OCI-M2 (cell line): ENCODE results near the gene HINT2.
A peak's percentile ranks its signal among the peaks of the same experiment; 100 is the strongest.

Experiments
- DNase-seq: peaks from one replicate; lab custom pipeline; 2025; ENCODE audit not compliant: unreplicated experiment; lab: John Stamatoyannopoulos, UW

Gene HINT2

GRCh38 chr9:35814841-35815543, at the start of gene HINT2:
HINT2 (minus strand) TSS chr9:35815042; CDS start chr9:35814979, 63 bp downstream.
- peak; percentile 75 for DNase-seq

GRCh38 chr9:35863583-35863982, 48.7 kb upstream of the HINT2 start:
- DNase-seq, result no peak

- no peak for DNase-seq
Observed at GRCh38 chr9:35862328-35862727, 47.5 kb upstream of the HINT2 start.

GRCh38 chr9:35861161-35861897, 46.5 kb upstream of the HINT2 start:
- DNase-seq, result no peak

DNA sequence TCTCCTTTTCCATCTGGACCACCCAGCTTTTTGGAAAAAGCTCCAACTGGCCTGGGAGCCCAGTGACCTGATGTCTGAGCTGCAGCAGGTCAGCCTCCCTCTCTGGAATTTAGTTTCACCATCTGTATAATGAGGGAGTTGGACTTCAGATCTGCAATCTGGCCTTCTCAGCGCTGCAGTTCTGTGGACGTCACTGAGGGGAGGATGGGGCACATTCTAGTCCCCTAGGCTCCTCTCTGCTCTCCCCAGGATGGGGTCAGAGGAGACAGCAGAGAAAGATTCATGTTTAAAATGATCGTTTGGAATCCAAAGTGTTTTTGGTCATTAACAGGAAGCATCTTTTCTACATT, 45.1 kb upstream of the HINT2 start:
- DNase-seq, result no peak

- no peak for DNase-seq
Observed at GRCh38 chr9:35859310-35859989, 44.6 kb upstream of the HINT2 start.

DNA sequence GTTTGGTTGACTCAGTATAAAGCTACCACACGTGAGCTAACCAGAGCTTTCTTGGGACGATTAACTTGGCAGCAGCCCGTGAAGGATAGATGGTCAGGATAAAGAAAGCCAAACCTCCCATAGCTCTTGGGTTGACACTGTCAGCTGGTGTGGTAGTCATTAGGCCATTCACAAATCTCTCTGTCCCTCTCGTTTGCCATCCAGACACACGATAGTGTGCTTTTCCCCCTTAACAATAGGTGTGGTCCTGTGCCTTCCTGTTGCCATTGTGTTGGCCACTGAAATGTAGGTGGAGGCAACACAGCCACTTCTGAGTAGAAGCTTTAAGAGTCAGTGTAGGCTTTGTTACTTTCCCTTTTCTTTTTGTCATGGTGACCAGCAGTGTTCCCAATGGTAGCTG, 43.6 kb upstream of the HINT2 start:
- DNase-seq, result no peak

DNA sequence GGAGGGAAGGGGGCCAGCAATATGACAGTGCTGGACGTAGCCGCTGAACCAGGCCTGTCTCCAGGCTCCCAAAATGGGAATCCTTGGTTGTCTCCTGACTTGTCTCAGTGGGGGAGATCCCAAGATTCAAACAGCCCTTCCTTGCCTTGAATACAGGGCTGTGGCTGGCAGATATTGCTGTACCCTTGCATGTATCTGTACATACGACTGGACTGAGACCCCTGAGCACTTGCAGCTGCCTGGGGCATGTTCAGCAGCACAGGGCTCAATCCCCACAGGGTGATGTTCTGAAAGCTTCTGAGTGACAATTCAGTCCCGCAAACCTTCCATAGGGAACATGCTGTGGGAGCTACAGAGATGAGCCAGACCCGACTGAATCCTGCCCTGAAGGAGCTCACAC, 42.0 kb upstream of the HINT2 start:
- no peak for DNase-seq

DNA sequence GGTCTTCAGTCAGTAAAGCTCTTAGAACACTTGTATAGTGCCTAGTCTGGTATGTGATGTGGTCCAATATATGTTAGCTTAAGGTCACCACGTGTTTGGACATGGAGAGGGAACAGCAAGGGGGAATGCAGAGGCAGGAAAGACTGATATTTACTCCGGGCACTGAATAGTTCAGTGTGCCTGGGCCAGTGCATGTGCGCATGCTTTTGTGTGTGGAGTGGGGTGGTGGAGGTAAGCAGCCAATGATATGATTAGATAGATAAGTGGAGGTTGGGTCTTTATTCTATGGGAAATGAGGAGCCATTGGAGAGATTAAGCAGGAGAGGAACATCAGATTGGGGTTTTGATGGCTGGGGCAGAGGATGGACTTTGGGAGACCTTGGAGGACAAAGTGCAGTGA, 41.4 kb upstream of the HINT2 start:
- no peak for DNase-seq

- no peak for DNase-seq
Observed at GRCh38 chr9:35854091-35854762, 39.4 kb upstream of the HINT2 start.

DNA sequence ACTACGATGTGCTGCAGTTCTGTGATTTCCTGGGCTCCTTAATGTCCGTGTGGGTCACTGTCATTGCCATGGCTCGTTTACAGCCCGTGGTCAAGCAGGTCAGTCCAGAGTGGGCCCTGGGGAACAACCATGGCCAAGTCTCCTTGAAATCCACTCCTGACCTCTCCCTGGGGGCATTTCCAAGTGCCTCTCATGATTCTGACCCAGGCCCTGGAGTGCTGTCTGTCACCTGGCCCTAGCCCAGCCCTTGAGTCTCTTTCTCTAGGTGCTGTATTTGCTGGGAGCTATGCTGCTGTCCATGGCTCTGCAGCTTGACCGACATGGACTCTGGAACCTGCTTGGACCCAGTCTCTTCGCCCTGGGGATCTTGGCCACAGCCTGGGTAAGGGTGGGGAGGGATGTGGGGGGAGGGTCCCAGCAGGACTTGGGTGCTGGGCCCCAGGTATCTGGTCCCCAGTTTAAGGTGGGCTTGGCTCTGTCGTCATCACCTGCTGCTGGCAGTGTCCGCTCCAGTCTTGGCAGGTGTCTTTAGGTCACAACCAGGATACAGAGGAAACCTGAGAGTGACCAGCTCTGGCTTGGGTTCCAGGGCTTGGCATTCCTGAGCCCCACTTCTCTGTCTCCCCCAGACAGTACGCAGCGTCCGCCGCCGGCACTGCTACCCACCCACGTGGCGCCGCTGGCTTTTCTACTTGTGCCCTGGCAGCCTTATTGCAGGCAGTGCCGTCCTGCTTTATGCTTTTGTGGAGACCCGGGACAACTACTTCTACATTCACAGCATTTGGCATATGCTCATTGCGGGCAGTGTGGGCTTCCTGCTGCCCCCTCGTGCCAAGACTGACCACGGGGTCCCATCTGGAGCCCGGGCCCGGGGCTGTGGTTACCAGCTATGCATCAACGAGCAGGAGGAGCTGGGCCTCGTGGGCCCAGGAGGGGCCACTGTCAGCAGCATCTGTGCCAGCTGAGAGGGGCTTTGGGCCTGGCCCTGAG, 38.3 kb upstream of the HINT2 start:
- DNase-seq, result no peak

DNA sequence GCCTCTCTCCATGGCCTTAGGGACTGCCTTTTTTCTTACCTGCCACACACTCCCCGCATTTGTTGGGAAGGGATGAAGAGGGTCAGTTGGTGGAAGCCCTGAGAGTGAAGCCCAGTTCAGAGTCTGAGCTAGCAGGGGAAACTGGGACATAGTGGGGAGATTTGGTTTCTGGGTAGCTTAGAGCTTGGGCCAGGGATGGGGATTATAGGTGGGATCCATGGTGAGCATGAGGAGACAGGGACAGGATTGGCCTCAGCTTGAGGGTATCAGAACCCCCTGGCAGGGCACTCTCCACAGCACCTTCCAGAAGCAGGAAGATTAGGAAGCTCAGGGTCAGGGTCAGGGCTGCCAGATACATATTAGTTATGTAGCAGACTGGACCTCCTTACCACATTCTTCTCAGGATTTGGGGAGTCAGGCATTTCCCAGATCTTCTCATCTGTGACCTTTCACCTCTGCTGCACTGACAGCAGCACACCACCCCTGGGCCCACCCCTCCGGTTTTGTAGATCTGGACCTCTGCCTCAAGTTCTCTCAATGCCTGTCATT, 37.5 kb upstream of the HINT2 start:
- DNase-seq, result no peak

- DNase-seq, result no peak
Observed at GRCh38 chr9:35847792-35848572, 33.1 kb upstream of the HINT2 start.

DNA sequence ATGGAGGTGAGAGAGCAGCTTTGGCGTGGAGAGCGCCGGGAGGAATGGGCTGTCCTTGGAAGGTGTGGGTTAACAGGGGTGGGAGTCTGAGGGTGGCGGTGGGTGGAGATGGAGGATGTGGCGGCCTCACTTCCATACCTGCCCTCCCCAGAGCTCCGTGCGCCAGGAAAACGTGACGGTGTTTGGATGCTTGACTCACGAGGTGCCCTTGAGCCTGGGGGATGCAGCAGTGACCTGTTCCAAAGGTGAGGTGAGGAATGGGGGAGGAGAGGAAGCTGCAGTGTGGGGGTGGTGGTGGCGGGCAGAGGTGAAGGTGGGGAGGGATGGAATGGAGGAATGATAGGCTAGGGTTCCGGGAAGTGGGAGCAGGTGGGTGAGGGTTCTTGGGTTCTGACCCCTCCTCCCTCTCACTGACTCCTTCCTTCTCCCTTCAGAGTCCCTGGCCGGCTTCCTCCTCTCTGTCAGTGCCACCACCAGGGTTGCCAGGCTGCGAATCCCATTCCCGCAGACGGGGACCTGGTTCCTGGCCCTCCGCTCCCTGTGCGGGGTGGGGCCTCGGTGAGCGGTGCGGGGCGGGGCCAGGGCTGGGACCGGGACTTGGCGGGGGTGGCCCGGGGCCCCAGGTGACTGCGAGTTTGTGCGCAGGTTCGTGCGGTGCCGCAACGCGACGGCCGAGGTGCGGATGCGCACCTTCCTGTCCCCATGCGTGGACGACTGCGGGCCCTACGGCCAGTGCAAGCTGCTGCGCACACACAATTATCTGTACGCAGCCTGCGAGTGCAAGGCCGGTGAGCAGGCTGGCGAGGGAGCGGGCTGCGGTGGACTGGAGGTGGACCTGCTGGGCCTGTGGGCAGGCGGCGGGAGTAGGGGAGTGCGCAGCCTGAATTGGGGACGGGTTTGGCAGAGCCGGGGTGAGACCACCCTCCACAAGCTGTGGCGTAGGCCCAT, 31.3 kb upstream of the HINT2 start:
- no peak for DNase-seq

GRCh38 chr9:35844628-35845270, 29.9 kb upstream of the HINT2 start:
- DNase-seq, result no peak

DNA sequence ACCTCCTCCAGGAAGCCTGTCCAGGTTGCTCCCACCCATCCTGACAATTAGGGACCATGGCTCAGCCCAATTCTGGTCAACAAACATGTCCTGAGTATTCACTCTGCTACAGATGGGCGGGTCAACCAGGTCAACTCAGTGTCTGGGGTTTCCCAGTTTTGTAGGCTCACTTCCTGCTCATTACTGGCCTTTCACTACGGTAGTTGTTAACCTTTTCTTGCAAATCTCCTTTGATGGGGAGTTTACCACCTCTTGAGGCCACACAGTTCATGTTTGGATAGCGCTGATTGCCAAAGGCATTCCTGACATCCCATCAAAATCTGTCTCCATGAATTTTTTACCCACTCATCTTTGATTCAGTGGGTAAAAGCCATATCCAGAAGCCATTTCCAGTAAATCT, 28.0 kb upstream of the HINT2 start:
- no peak for DNase-seq

DNA sequence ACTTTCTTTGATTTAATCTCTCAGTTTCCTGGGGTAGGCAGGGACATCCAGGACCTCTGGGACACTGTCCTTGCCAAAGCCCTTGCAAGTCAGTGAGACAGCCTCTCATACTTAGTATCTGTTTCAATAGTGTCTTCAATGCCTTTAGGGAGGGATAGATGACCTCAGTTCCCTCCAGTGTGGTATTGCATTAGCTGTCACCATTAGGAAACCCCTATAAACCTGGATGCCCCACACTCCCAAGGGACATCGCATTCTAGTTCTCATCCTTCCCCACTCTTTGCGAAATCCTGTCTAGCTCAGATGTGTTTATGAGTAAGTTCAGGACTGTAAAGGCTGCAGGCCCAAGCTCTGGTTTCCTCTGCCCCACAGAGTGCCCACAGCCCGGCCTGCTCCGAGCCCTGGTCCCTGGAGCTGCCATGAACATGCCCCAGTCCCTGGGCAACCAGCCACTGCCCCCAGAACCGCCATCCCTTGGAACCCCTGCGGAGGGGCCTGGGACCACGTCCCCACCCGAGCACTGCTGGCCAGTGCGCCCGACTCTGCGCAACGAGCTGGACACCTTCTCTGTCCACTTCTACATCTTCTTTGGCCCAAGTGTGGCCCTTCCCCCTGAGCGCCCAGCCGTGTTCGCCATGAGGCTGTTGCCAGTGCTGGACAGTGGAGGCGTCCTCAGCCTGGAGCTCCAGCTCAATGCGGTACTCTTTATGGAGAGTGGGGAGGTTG, 27.3 kb upstream of the HINT2 start:
- no peak for DNase-seq
